Immature natural killer cell (primary cell): ENCODE results near the gene ADA. TPM values are rescaled to one million over a fixed set of nuclear protein-coding genes. Genes with fewer than 3 reads are reported as not detected.

Experiments
- polyA plus RNA-seq, 3 donors: library from polyadenylated mRNA; unstranded; fragments of 300-500 nt; fragmentation: Illumina TruSeq; gene quantifications; one replicate each; pipeline ENCODE4 v1.2.3, GENCODE V29; 2021

The ADA gene
- polyA plus RNA-seq, 3 donors from 2014 or later = 96.9 to 150 (median 124) TPM

Other genes with a start within 250 kb of the ADA start
- 10 to 100 TPM in 1 of 3 donors, 1 to 10 TPM in 2; 5.0 to 13.8 (median 5.6) TPM for gene TTPAL, start 175.8 kb downstream of the ADA start, polyA plus RNA-seq
- 100 to 1,000 TPM; 180 to 266 (median 215) TPM for gene SERINC3, start 129.6 kb downstream of the ADA start, polyA plus RNA-seq
- 1 to 10 TPM; 1.6 to 2.6 (median 1.8) TPM for gene PKIG, start 69.1 kb downstream of the ADA start, polyA plus RNA-seq
- gene CCN5, start 63.7 kb upstream of the ADA start, polyA plus RNA-seq = not detected
- gene KCNK15, start 94.2 kb upstream of the ADA start, polyA plus RNA-seq = not detected
- gene RIMS4, start 158.8 kb upstream of the ADA start, polyA plus RNA-seq = not detected
- 100 to 1,000 TPM; 541 to 648 (median 556) TPM for gene YWHAB, start 234.0 kb upstream of the ADA start, polyA plus RNA-seq